ENCODE measurements around the gene TMOD1. TPM values are rescaled to one million over a fixed set of nuclear protein-coding genes. Genes with fewer than 3 reads are reported as not detected.

The TMOD1 gene
- total and polyA plus RNA-seq, 10 of the 15 experiments (the other 5 are each of a cell fraction or from before 2014, with no cell fraction given) = 4.0 to 44.1 (median 15.4) TPM

DNA sequence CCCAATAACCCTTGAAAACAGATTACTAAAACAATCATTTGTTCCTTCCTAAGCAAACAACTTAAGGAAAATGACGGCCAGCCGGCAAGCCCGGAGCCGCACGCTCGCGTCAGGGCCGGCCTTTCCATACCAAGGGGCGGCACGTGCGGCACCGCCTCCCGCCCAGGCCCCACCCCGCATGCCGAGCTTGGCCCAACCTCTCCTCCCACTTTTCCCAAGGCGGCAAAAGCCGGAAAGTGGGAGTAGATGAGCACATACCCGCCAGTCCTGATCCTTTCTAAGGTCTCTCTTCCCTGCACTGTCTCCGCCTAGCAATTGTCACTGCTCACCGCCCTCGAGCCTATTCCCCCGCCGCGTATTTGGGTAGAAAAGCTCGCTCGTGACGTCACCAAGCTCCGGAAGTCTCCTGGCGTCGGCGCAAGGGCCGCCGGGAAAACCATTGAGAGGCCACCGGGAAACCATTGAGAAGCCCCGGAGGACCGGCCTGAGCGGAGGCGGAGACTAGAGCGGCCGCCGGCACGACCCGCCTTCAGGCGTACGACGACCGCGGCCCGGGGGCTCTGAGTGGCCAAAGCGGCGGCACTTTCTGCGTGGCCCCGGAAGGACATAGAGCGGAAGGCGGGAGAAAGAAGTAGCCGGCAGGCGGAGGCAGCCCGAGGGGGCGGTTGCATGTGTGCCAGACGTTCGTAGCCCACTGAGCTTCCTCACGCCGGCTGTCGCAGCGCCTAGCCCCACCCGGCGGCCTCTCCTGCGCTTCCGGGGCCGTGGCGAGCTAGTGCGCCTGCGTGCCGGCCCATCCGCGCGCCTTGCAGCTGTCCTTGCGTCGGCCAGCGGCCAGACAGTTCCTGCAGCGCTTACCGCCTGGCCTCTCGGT is 131.8 kb downstream of the TMOD1 start, which contains the start of the genes NCBP1 and TSTD2 (continued):
- TF ChIP-seq TAF1 (IDR thresholded peaks at IDR 0.05; ENCODE audit: borderline replicate concordance, low read depth, low read length) = peak; percentile 85
- no peak for TF ChIP-seq SUPT20H (IDR thresholded peaks at IDR 0.05; ENCODE audit: borderline replicate concordance, control insufficient read depth, low read depth, low read length)
- no peak for TF ChIP-seq SMAD1 (IDR thresholded peaks at IDR 0.05; ENCODE audit: low read depth, partially characterized antibody)
- TF ChIP-seq, protein P1, sequence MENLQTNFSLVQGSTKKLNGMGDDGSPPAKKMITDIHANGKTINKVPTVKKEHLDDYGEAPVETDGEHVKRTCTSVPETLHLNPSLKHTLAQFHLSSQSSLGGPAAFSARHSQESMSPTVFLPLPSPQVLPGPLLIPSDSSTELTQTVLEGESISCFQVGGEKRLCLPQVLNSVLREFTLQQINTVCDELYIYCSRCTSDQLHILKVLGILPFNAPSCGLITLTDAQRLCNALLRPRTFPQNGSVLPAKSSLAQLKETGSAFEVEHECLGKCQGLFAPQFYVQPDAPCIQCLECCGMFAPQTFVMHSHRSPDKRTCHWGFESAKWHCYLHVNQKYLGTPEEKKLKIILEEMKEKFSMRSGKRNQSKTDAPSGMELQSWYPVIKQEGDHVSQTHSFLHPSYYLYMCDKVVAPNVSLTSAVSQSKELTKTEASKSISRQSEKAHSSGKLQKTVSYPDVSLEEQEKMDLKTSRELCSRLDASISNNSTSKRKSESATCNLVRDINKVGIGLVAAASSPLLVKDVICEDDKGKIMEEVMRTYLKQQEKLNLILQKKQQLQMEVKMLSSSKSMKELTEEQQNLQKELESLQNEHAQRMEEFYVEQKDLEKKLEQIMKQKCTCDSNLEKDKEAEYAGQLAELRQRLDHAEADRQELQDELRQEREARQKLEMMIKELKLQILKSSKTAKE (IDR thresholded peaks at IDR 0.05; ENCODE audit: low read depth, poor library complexity, severe bottlenecking) = no peak
- TF ChIP-seq, protein P2, sequence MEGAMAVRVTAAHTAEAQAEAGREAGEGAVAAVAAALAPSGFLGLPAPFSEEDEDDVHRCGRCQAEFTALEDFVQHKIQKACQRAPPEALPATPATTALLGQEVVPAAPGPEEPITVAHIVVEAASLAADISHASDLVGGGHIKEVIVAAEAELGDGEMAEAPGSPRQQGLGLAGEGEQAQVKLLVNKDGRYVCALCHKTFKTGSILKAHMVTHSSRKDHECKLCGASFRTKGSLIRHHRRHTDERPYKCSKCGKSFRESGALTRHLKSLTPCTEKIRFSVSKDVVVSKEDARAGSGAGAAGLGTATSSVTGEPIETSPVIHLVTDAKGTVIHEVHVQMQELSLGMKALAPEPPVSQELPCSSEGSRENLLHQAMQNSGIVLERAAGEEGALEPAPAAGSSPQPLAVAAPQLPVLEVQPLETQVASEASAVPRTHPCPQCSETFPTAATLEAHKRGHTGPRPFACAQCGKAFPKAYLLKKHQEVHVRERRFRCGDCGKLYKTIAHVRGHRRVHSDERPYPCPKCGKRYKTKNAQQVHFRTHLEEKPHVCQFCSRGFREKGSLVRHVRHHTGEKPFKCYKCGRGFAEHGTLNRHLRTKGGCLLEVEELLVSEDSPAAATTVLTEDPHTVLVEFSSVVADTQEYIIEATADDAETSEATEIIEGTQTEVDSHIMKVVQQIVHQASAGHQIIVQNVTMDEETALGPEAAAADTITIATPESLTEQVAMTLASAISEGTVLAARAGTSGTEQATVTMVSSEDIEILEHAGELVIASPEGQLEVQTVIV (IDR thresholded peaks at IDR 0.05; ENCODE audit: borderline replicate concordance, partially characterized antibody) = peak; percentile 33
